Neural cell (in vitro differentiated cells): ENCODE data around the gene PCDH15. TPM values are rescaled to one million over a fixed set of nuclear protein-coding genes. Genes with fewer than 3 reads are reported as not detected.

Experiments used
- H2AFZ ChIP-seq: fragments of 200-600, 300-800 bp; sonication (generic), shearing (Covaris generic); 2 replicates; pipeline ENCODE4 v1.6.0; 2014; ENCODE audit warnings: low read depth, mild to moderate bottlenecking, antibody characterized with exemption, low read length, moderate library complexity
- H3F3A ChIP-seq: fragments of 200-600 bp; shearing (Covaris generic); 2 replicates; pipeline ENCODE4 v1.6.1; 2016; ENCODE audit warnings: mild to moderate bottlenecking, moderate library complexity, mixed read lengths, antibody characterized with exemption, low read length; ENCODE audit not compliant: insufficient read depth, poor library complexity, severe bottlenecking
- H3K27ac ChIP-seq: fragments of 200-600, 300-800 bp; sonication (generic), shearing (Covaris generic); 2 replicates; pipeline ENCODE4 v1.5.1; 2014; ENCODE audit warnings: mild to moderate bottlenecking, low read length, moderate library complexity
- H3K27me3 ChIP-seq: fragments of 300-800, 200-600 bp; sonication (generic), shearing (Covaris generic); 2 replicates; pipeline ENCODE4 v1.6.0; 2014; ENCODE audit warnings: mild to moderate bottlenecking, low read depth, low read length, moderate library complexity; ENCODE audit not compliant: insufficient read depth
- H3K36me3 ChIP-seq: fragments of 300-800, 200-600 bp; sonication (generic), shearing (Covaris generic); 2 replicates; pipeline ENCODE4 v1.5.1; 2014; ENCODE audit warnings: mild to moderate bottlenecking, antibody characterized with exemption, low read length, moderate library complexity; ENCODE audit not compliant: insufficient read depth
- H3K4me2 ChIP-seq: fragments of 300-800, 200-600 bp; sonication (generic), shearing (Covaris generic); 2 replicates; pipeline ENCODE4 v1.6.0; 2014; ENCODE audit warnings: mild to moderate bottlenecking, low read length
- H3K4me3 ChIP-seq: fragments of 300-800, 200-600 bp; sonication (generic), shearing (Covaris generic); 2 replicates; pipeline ENCODE4 v1.5.1; 2014; ENCODE audit warnings: mild to moderate bottlenecking, low read length, moderate library complexity
- H3K79me2 ChIP-seq: fragments of 200-600 bp; shearing (Covaris generic); replicated peaks from 2 replicates; pipeline ENCODE4 v1.6.0; 2014; ENCODE audit warnings: mild to moderate bottlenecking, low read length, moderate library complexity; ENCODE audit not compliant: insufficient read depth
- H3K9ac ChIP-seq: fragments of 300-800, 200-600 bp; sonication (generic), shearing (Covaris generic); 2 replicates; pipeline ENCODE4 v1.6.1; 2016; ENCODE audit warnings: mild to moderate bottlenecking, low read length, mixed read lengths
- H3K9me2 ChIP-seq: fragments of 200-600 bp; shearing (Covaris generic); 2 replicates; pipeline ENCODE4 v1.6.1; 2016; ENCODE audit warnings: mild to moderate bottlenecking, low read length, mixed read lengths; ENCODE audit not compliant: insufficient read depth
- H3K9me3 ChIP-seq: fragments of 200-600, 300-800 bp; sonication (generic), shearing (Covaris generic); 2 replicates; pipeline ENCODE4 v1.6.1; 2016; ENCODE audit warnings: mild to moderate bottlenecking, mixed run types, low read length, moderate library complexity, mixed read lengths
- H4K20me1 ChIP-seq: fragments of 200-600 bp; shearing (Covaris generic); 2 replicates; pipeline ENCODE4 v1.6.1; 2016; ENCODE audit warnings: mild to moderate bottlenecking, mixed run types; ENCODE audit not compliant: insufficient read depth
- CTCF ChIP-seq: fragments of 450-650 bp; IDR thresholded peaks from 2 replicates; pipeline ENCODE4 v1.5.1; 2014; ENCODE audit warnings: antibody characterized with exemption, mild to moderate bottlenecking, moderate library complexity; ENCODE audit not compliant: poor library complexity, severe bottlenecking
- EP300 ChIP-seq: fragments of 450-650 bp; conservative IDR thresholded peaks from 2 replicates; pipeline ENCODE4 v1.6.1; 2014; ENCODE audit warnings: antibody characterized with exemption, mild to moderate bottlenecking, moderate library complexity; ENCODE audit not compliant: poor library complexity, severe bottlenecking
- EZH2 ChIP-seq: fragments of 200-600, 300-800 bp; shearing (Covaris generic), sonication (generic); IDR thresholded peaks from 2 replicates; pipeline ENCODE4 v1.6.1; 2014; ENCODE audit warnings: antibody characterized with exemption, low read length, borderline replicate concordance, mild to moderate bottlenecking; ENCODE audit not compliant: insufficient read depth, poor library complexity, severe bottlenecking
- MXI1 ChIP-seq: fragments of 450-650 bp; conservative IDR thresholded peaks from 2 replicates; pipeline ENCODE4 v1.6.1; 2014; ENCODE audit warnings: antibody characterized with exemption, mild to moderate bottlenecking; ENCODE audit not compliant: poor library complexity, severe bottlenecking
- POLR2AphosphoS5 ChIP-seq: IDR thresholded peaks from 2 replicates; pipeline ENCODE4 v1.6.1; 2012
- RAD21 ChIP-seq: fragments of 450-650 bp; conservative IDR thresholded peaks from 2 replicates; pipeline ENCODE4 v1.6.1; 2014; ENCODE audit warnings: antibody characterized with exemption, mild to moderate bottlenecking, moderate library complexity
- REST ChIP-seq: IDR thresholded peaks from 2 replicates; pipeline ENCODE4 v1.6.1; 2012; ENCODE audit warnings: borderline replicate concordance
- SMC3 ChIP-seq: fragments of 450-650 bp; conservative IDR thresholded peaks from 2 replicates; pipeline ENCODE4 v1.6.1; 2014; ENCODE audit warnings: antibody characterized with exemption, mild to moderate bottlenecking, moderate library complexity; ENCODE audit not compliant: poor library complexity
- TAF1 ChIP-seq: IDR thresholded peaks from 2 replicates; pipeline ENCODE4 v1.6.1; 2012; ENCODE audit warnings: low read depth
- polyA plus RNA-seq: library from polyadenylated mRNA; depleted of rRNA; stranded (reverse); fragments of >200 nt; gene quantifications from 2 replicates; pipeline ENCODE4 v1.2.3, GENCODE V29; 2014
- small RNA-seq, 3 experiments: library from RNA; depleted of rRNA; stranded (forward); fragments of <200 nt; gene quantifications; one replicate each; pipeline ENCODE3, GENCODE V24; 2012

Gene PCDH15
- polyA plus RNA-seq, 1 donor from 2014 or later: 1.2 TPM

GRCh38 chr10:53765311-53765710, 1035.7 kb downstream of the PCDH15 start:
- Histone ChIP-seq H3K27me3 (no peaks in the 10 kb centered on the region), H3K79me2 (no peaks in the 10 kb centered on the region), H3K9ac (no peak overlapping the region), H3K9me3 (no peaks in the 10 kb centered on the region), H2AFZ (no peak overlapping the region), H3K9me2 (no peaks in the 10 kb centered on the region), H3K27ac (no peak overlapping the region), H3K4me3 (no peak overlapping the region), H4K20me1 (no peaks in the 10 kb centered on the region), H3K36me3 (no peaks in the 10 kb centered on the region), H3K4me2 (no peak overlapping the region), H3F3A (no peaks in the 10 kb centered on the region)
- TF ChIP-seq CTCF (no peak), SMC3 (no peak), EZH2 (no peak)

- no peak overlapping the region for H2AFZ ChIP-seq
- TF ChIP-seq TAF1: no peak
- TF ChIP-seq EZH2: no peak
- TF ChIP-seq EP300: no peak
- TF ChIP-seq MXI1: no peak
- no peak for TF ChIP-seq SMC3
- no peak for TF ChIP-seq CTCF
- no peak for TF ChIP-seq RAD21
- TF ChIP-seq REST: no peak
- TF ChIP-seq POLR2AphosphoS5: no peak
- no peaks in the 10 kb centered on the region for H3K9me3 ChIP-seq
- H3F3A ChIP-seq: no peaks in the 10 kb centered on the region
- no peak overlapping the region for H3K9ac ChIP-seq
- no peaks in the 10 kb centered on the region for H3K79me2 ChIP-seq
- H3K36me3 ChIP-seq: no peaks in the 10 kb centered on the region
- H3K4me2 ChIP-seq: no peak overlapping the region
- no peak overlapping the region for H3K27ac ChIP-seq
- H3K9me2 ChIP-seq: no peaks in the 10 kb centered on the region
- H3K4me3 ChIP-seq: no peak overlapping the region
- no peaks in the 10 kb centered on the region for H3K27me3 ChIP-seq
- no peaks in the 10 kb centered on the region for H4K20me1 ChIP-seq
These were observed 1046.3 kb downstream of the PCDH15 start for GRCh38 chr10:53754596-53755250.

Small RNA genes within 50 kb of the gene (small RNA-seq; reads per million reads assigned to genes)
- gene AL365496.1: 0 reads per million in 3 experiments
- gene MIR548F1: 0 reads per million in 3 experiments
- gene RNU6-687P: 0 reads per million in 3 experiments
